Measurements from ENCODE around the gene NDUFAF4. TPM values are rescaled to one million over a fixed set of nuclear protein-coding genes. Genes with fewer than 3 reads are reported as not detected.

Gene NDUFAF4
- total RNA-seq: 4.9 and 6.7 TPM in 2 replicates

GRCh38 chr6:96897396-96898240, at the start of gene NDUFAF4:
TSS of gene NDUFAF4 (minus strand) at chr6:96897891. CDS start at chr6:96897801, 90 bp downstream.

Other genes with a start within 250 kb of the NDUFAF4 start
- under 0.01 TPM in 2 replicates for gene GPR63, start 60.4 kb downstream of the NDUFAF4 start, total RNA-seq
- gene KLHL32, start 26.8 kb upstream of the NDUFAF4 start, total RNA-seq: 0.09 TPM in 1 of 2 replicates, not detected in the other